ENCODE results near the gene TARS1. TPM values are rescaled to one million over a fixed set of nuclear protein-coding genes. Genes with fewer than 3 reads are reported as not detected.

TARS1 gene
- total RNA-seq = 257 and 264 TPM in 2 replicates

GRCh38 chr5:33440482-33441240 is at the start of gene TARS1:
TARS1 (plus strand) TSS chr5:33440965; CDS start chr5:33441087, 122 bp downstream.

